SK-N-SH (cell line): ENCODE measurements around the gene IL11RA. TPM values are rescaled to one million over a fixed set of nuclear protein-coding genes. Genes with fewer than 3 reads are reported as not detected.

Experiments used
- CTCF ChIA-PET: fragments of 300-600, 350-600 bp; formaldehyde crosslinking; extraction: SDS; loops from one replicate; lab custom pipeline; 2021; lab: Yijun Ruan, JAX
- POLR2A ChIA-PET: fragments of 350-600 bp; sonication (Branson Sonifier 250); formaldehyde crosslinking; extraction: SDS; loops from one replicate; lab custom pipeline; 2020; ENCODE audit warnings: antibody characterized with exemption, inconsistent platforms; lab: Yijun Ruan, JAX
- DNase-seq: peaks from one replicate; pipeline ENCODE4 v3.0.0; 2012
- H2AFZ ChIP-seq: fragments of 200-600 bp; sonication (generic); 2 replicates; pipeline ENCODE4 v1.8.1; 2016; ENCODE audit warnings: antibody characterized with exemption, mild to moderate bottlenecking, low read depth
- H3F3A ChIP-seq: fragments of 200-600 bp; sonication (generic); replicated peaks from 2 replicates; pipeline ENCODE3; 2016; ENCODE audit warnings: antibody characterized with exemption, mild to moderate bottlenecking; ENCODE audit not compliant: insufficient read depth
- H3K27ac ChIP-seq, 2 experiments: fragments of 200-500 bp in 1 of 2; fragments of 200-600 bp in 1 of 2; sonication (Bioruptor generic) in 1 of 2; sonication (generic), shearing (Covaris generic) in 1 of 2; 2 replicates each; pipeline versions ENCODE4 v1.5.1 to v1.6.1; 2014 to 2016; ENCODE audit warnings: low read depth in 2 of 2, inconsistent platforms in 1 of 2, low read length in 1 of 2, mild to moderate bottlenecking in 1 of 2, mixed read lengths in 1 of 2
- H3K27me3 ChIP-seq: fragments of 200-600 bp; sonication (generic), shearing (Covaris generic); 2 replicates; pipeline ENCODE4 v1.6.1; 2016; ENCODE audit warnings: mixed run types; ENCODE audit not compliant: insufficient read depth
- H3K36me3 ChIP-seq, 2 experiments: fragments of 200-500 bp in 1 of 2; fragments of 200-600 bp in 1 of 2; sonication (Bioruptor generic) in 1 of 2; sonication (generic) in 1 of 2; replicated peaks in 1 of 2; 2 replicates each; pipeline versions ENCODE3 to v1.5.1; 2014 to 2016; ENCODE audit warnings: low read length in 1 of 2, mild to moderate bottlenecking in 1 of 2; ENCODE audit not compliant: insufficient read depth in 2 of 2, control insufficient read depth in 1 of 2
- H3K4me1 ChIP-seq, 2 experiments: fragments of 200-500 bp in 1 of 2; fragments of 200-600 bp in 1 of 2; sonication (Bioruptor generic) in 1 of 2; sonication (generic), shearing (Covaris generic) in 1 of 2; 2 replicates each; pipeline versions ENCODE4 v1.5.1 to v1.6.1; 2014 to 2016; ENCODE audit warnings: low read depth in 1 of 2, low read length in 1 of 2, mixed run types in 1 of 2; ENCODE audit not compliant: insufficient read depth in 2 of 2, control insufficient read depth in 1 of 2
- H3K4me2 ChIP-seq: fragments of 200-600 bp; sonication (generic), shearing (Covaris generic); 2 replicates; pipeline ENCODE4 v1.6.1; 2017; ENCODE audit warnings: mixed run types
- H3K4me3 ChIP-seq, 2 experiments: fragments of 200-500 bp in 1 of 2; fragments of 200-600 bp in 1 of 2; sonication (Bioruptor generic) in 1 of 2; sonication (generic), shearing (Covaris generic) in 1 of 2; 2 replicates each; pipeline versions ENCODE4 v1.5.1 to v1.8.1; 2014 to 2016; ENCODE audit warnings: low read depth in 2 of 2, inconsistent platforms in 1 of 2, low read length in 1 of 2, mild to moderate bottlenecking in 1 of 2, mixed read lengths in 1 of 2, moderate library complexity in 1 of 2
- H3K79me2 ChIP-seq: fragments of 200-600 bp; sonication (generic); 2 replicates; pipeline ENCODE4 v1.8.1; 2017; ENCODE audit warnings: mild to moderate bottlenecking; ENCODE audit not compliant: insufficient read depth
- H3K9ac ChIP-seq: fragments of 200-600 bp; sonication (generic); 2 replicates; pipeline ENCODE4 v1.6.1; 2017; ENCODE audit warnings: mixed run types
- H3K9me2 ChIP-seq: fragments of 200-600 bp; sonication (generic); 2 replicates; pipeline ENCODE4 v1.6.1; 2017; ENCODE audit warnings: mixed run types
- H3K9me3 ChIP-seq: fragments of 200-600 bp; sonication (generic); 2 replicates; pipeline ENCODE4 v1.6.1; 2017; ENCODE audit warnings: mixed run types, mild to moderate bottlenecking, moderate library complexity
- H4K20me1 ChIP-seq: fragments of 200-600 bp; sonication (generic); 2 replicates; pipeline ENCODE4 v1.6.1; 2017; ENCODE audit warnings: mild to moderate bottlenecking, mixed run types; ENCODE audit not compliant: insufficient read depth
- CTCF ChIP-seq: fragments of 200-600 bp; sonication (generic); IDR thresholded peaks from 2 replicates; pipeline ENCODE4 v1.6.1; 2017; ENCODE audit warnings: antibody characterized with exemption, mild to moderate bottlenecking, moderate library complexity
- GABPA ChIP-seq: IDR thresholded peaks from 2 replicates; pipeline ENCODE4 v1.4.0; 2012; ENCODE audit warnings: low read depth, mild to moderate bottlenecking
- GATA2 ChIP-seq: sonication (generic); formaldehyde crosslinking; IDR thresholded peaks from 2 replicates; pipeline ENCODE4 v1.5.0; 2020; ENCODE audit warnings: mild to moderate bottlenecking, missing genetic modification reagents
- NRF1 ChIP-seq: IDR thresholded peaks from 2 replicates; pipeline ENCODE4 v1.6.1; 2012; ENCODE audit warnings: low read depth, mild to moderate bottlenecking, low read length
- RCOR1 ChIP-seq: fragments of 150-350 bp; IDR thresholded peaks from 2 replicates; pipeline ENCODE4 v1.6.1; 2017; ENCODE audit warnings: antibody characterized with exemption, low read length
- RFX5 ChIP-seq: IDR thresholded peaks from 2 replicates; pipeline ENCODE4 v1.6.1; 2012; ENCODE audit warnings: mild to moderate bottlenecking, improper control_type of control experiment, low read length
- RXRA ChIP-seq: IDR thresholded peaks from 2 replicates; pipeline ENCODE4 v1.4.0; 2012; ENCODE audit warnings: low read depth, mild to moderate bottlenecking, borderline replicate concordance
- TAF1 ChIP-seq: IDR thresholded peaks from 2 replicates; pipeline ENCODE4 v1.6.1; 2012; ENCODE audit warnings: low read depth, mild to moderate bottlenecking, low read length, moderate library complexity, borderline replicate concordance
- USF2 ChIP-seq: fragments of 150-350 bp; IDR thresholded peaks from 2 replicates; pipeline ENCODE4 v1.6.1; 2017; ENCODE audit warnings: antibody characterized with exemption, low read length, low read depth, borderline replicate concordance
- WGBS: methylation state at CpG from one replicate; pipeline ENCODE4 v1.1.6; 2017; ENCODE audit warnings: low lambda C conversion rate; 5-methylcytosine and 5-hydroxymethylcytosine counted together
- polyA plus RNA-seq, 3 experiments: library from polyadenylated mRNA; depleted of rRNA; stranded (reverse); fragments of >200 nt; gene quantifications; 2 replicates each; pipeline ENCODE4 v1.2.3, GENCODE V29; 2012

The IL11RA gene
- polyA plus RNA-seq, 1 of the 3 experiments (the other 2 are of a cell fraction): 16.5 TPM

GRCh38 chr9:34690983-34691935 is 39.3 kb downstream of the IL11RA start, which contains the start of gene CCL19:
Gene CCL19, minus strand, starts transcription at chr9:34691276. Its CDS starts 137 bp downstream, at chr9:34691139.
- no peaks in the 10 kb centered on the region for H4K20me1 ChIP-seq
- no peaks in the 10 kb centered on the region for H3K79me2 ChIP-seq
- H3K27me3 ChIP-seq: no peaks in the 10 kb centered on the region
- WGBS: 59% methylated on average over 3 of the region's 6 CpGs
- no peak within 1 kb of the TSS for H2AFZ ChIP-seq
- H3K9me3 ChIP-seq: no peaks in the 10 kb centered on the region
- no peaks in the 10 kb centered on the region for H3F3A ChIP-seq
- no peak within 1 kb of the TSS for H3K27ac ChIP-seq
- H3K4me3 ChIP-seq: no peak within 1 kb of the TSS
- H3K4me2 ChIP-seq: no peak within 1 kb of the TSS
- no peak for TF ChIP-seq TAF1
- TF ChIP-seq RXRA: no peak
- TF ChIP-seq RFX5: no peak
- TF ChIP-seq GATA2: no peak
- TF ChIP-seq USF2: no peak
- no peak for TF ChIP-seq RCOR1
- TF ChIP-seq NRF1: no peak
- TF ChIP-seq CTCF: no peak
- H3K9me2 ChIP-seq: no peaks in the 10 kb centered on the region
- DNase-seq: no peak
- CTCF ChIA-PET: interaction anchor here (0.8 to 3.1 kb wide), 4 partner anchors 11 to 26 kb away, joined by 3 to 26 read pairs (median 6); no protein-coding TSS in a partner anchor
- H3K4me1 ChIP-seq: no peaks in the 10 kb centered on the region; a peak in 1 of 4 replicates
- POLR2A ChIA-PET: no interaction called here
- no peaks in the 10 kb centered on the region for H3K36me3 ChIP-seq
- no peak within 1 kb of the TSS for H3K9ac ChIP-seq

GRCh38 chr9:34691936-34692315 is 39.9 kb downstream of the IL11RA start:
- CTCF ChIA-PET: interaction anchor here (1.0 to 3.1 kb wide), 3 partner anchors 10 to 27 kb away, joined by 3 to 26 read pairs (median 10); no protein-coding TSS in a partner anchor
- no peaks in the 10 kb centered on the region for H3K9me3 ChIP-seq
- DNase-seq: no peak
- H3K4me1 ChIP-seq: no peaks in the 10 kb centered on the region; a peak in 1 of 4 replicates
- no peak overlapping the region for H2AFZ ChIP-seq
- POLR2A ChIA-PET: interaction anchor here (0.6 kb wide), 1 partner anchor 38 kb away, joined by 3 read pairs; no protein-coding TSS in a partner anchor
- H3K4me2 ChIP-seq: no peak overlapping the region
- H3K27me3 ChIP-seq: no peaks in the 10 kb centered on the region
- H3K36me3 ChIP-seq: no peaks in the 10 kb centered on the region
- H3K27ac ChIP-seq: no peak overlapping the region
- no peak overlapping the region for H3K9ac ChIP-seq
- WGBS: 77% methylated on average over 5 of the region's 5 CpGs
- H3K4me3 ChIP-seq: no peak overlapping the region
- no peaks in the 10 kb centered on the region for H3F3A ChIP-seq
- H3K9me2 ChIP-seq: no peaks in the 10 kb centered on the region
- no peaks in the 10 kb centered on the region for H3K79me2 ChIP-seq
- TF ChIP-seq GATA2 (no peak), GABPA (no peak)
- TF ChIP-seq, all 33 proteins: peak for 0
- no peaks in the 10 kb centered on the region for H4K20me1 ChIP-seq
